BJ (cell line): Measurements from ENCODE around the gene SRP54. TPM values are rescaled to one million over a fixed set of nuclear protein-coding genes. Genes with fewer than 3 reads are reported as not detected.

Experiments
- CTCF ChIA-PET: fragments of 350-600 bp; formaldehyde crosslinking; extraction: SDS; loops from one replicate; lab custom pipeline; 2021; ENCODE audit warnings: antibody characterized with exemption, inconsistent platforms; lab: Yijun Ruan, JAX
- POLR2A ChIA-PET: fragments of 300-600 bp; sonication (Branson Sonifier 250); formaldehyde crosslinking; extraction: SDS; loops from one replicate; lab custom pipeline; 2021; ENCODE audit warnings: antibody characterized with exemption; lab: Charles Lee
- DNase-seq: peaks from one replicate; pipeline ENCODE4 v3.0.0-alpha.2; 2011; ENCODE audit warnings: low read depth
- H3K27me3 ChIP-seq: 2 replicates; pipeline ENCODE4 v1.6.0; 2011; ENCODE audit warnings: low read length; ENCODE audit not compliant: control insufficient read depth, insufficient read depth
- H3K36me3 ChIP-seq: 2 replicates; pipeline ENCODE4 v1.5.1; 2011; ENCODE audit warnings: low read length; ENCODE audit not compliant: control insufficient read depth, insufficient read depth
- H3K4me3 ChIP-seq: 2 replicates; pipeline ENCODE4 v1.5.1; 2011; ENCODE audit warnings: low read depth, mild to moderate bottlenecking, control low read depth, low read length
- polyA plus RNA-seq: library from polyadenylated mRNA; depleted of rRNA; stranded (reverse); fragments of >200 nt; gene quantifications from 2 replicates; pipeline ENCODE4 v1.2.3, GENCODE V29; 2011
- TF ChIP-seq, protein P1 (sequence below): IDR thresholded peaks from 2 replicates; pipeline ENCODE4 v1.5.1; 2011; ENCODE audit warnings: low read depth, mild to moderate bottlenecking, control low read depth, inconsistent platforms, low read length, moderate library complexity; ENCODE audit not compliant: insufficient read depth

The SRP54 gene
- polyA plus RNA-seq, 1 experiment: 25.6 TPM

GRCh38 chr14:34970665-34971064 lies 12.1 kb upstream of the SRP54 start:
- no peak for DNase-seq
- Histone ChIP-seq H3K4me3 (no peak overlapping the region), H3K27me3 (no peaks in the 10 kb centered on the region), H3K36me3 (peaks cover 2% of the 10 kb centered on the region)
- ChIA-PET POLR2A (no interaction called here), CTCF (no interaction called here)
- TF ChIP-seq, protein P1, sequence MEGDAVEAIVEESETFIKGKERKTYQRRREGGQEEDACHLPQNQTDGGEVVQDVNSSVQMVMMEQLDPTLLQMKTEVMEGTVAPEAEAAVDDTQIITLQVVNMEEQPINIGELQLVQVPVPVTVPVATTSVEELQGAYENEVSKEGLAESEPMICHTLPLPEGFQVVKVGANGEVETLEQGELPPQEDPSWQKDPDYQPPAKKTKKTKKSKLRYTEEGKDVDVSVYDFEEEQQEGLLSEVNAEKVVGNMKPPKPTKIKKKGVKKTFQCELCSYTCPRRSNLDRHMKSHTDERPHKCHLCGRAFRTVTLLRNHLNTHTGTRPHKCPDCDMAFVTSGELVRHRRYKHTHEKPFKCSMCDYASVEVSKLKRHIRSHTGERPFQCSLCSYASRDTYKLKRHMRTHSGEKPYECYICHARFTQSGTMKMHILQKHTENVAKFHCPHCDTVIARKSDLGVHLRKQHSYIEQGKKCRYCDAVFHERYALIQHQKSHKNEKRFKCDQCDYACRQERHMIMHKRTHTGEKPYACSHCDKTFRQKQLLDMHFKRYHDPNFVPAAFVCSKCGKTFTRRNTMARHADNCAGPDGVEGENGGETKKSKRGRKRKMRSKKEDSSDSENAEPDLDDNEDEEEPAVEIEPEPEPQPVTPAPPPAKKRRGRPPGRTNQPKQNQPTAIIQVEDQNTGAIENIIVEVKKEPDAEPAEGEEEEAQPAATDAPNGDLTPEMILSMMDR: no peak

DNA sequence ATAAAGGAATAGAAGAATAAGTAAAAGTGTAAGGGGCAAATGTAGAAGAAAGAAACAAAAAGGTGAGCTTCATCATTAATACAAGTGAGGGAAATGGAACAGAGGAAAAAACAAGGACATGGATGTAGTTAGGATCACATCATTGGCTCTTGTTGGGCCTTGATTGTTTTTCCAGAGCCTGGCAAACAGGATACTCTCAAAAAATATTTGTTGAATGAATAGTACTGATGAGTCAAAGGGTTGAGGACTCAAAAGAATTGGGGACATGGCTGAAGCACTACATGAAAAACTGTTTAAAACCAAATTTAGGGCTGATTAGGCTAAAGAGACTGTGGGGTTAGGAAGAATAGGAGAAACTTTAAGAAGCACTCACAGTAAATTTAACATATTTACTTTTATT lies 11.4 kb upstream of the SRP54 start:
- Histone ChIP-seq H3K36me3 (peaks cover 2% of the 10 kb centered on the region), H3K27me3 (no peaks in the 10 kb centered on the region), H3K4me3 (no peak overlapping the region)
- ChIA-PET CTCF (interaction anchor here (1.1 kb wide), 1 partner anchor 10 kb away, joined by 7 read pairs; no protein-coding TSS in a partner anchor), POLR2A (no interaction called here)
- no peak for DNase-seq
- TF ChIP-seq, protein P1: no peak

GRCh38 chr14:34971801-34972200 lies 11.0 kb upstream of the SRP54 start:
- POLR2A ChIA-PET: no interaction called here
- TF ChIP-seq, protein P1: no peak
- DNase-seq: no peak
- Histone ChIP-seq H3K4me3 (no peak overlapping the region), H3K36me3 (peaks cover 2% of the 10 kb centered on the region), H3K27me3 (no peaks in the 10 kb centered on the region)
- CTCF ChIA-PET: interaction anchor here (1.1 kb wide), 1 partner anchor 9 kb away, joined by 7 read pairs; no protein-coding TSS in a partner anchor

DNA sequence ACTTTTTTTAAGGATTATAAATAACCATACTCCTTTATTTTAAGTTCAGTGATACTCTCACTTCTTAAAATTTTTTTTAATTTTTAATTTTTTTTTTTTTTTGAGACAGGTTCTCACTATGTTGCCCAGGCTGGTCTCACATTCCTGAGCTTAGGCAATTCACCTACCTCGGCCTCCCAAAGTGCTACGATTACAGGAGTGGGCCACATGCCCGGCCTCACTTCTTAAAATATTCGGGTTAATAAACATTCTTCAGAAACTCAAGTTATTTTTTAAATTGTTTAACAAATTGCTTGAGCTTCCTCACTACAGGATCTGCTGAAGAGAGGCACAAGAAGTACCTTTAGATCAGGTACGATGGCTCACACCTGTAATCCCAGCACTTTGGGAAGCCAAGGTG lies 4.3 kb upstream of the SRP54 start:
- CTCF ChIA-PET: no interaction called here

GRCh38 chr14:34980337-34980900 lies 2.4 kb upstream of the SRP54 start:
- DNase-seq: no peak
- ChIA-PET CTCF (interaction anchor here (1.3 to 2.2 kb wide), 4 partner anchors 9 to 308 kb away, joined by 4 to 7 read pairs (median 6); no protein-coding TSS in a partner anchor), POLR2A (interaction anchor here (0.6 kb wide), 1 partner anchor 366 kb away, joined by 3 read pairs; no protein-coding TSS in a partner anchor)
- TF ChIP-seq, protein P1: no peak
- Histone ChIP-seq H3K4me3 (peak overlapping the region; percentile 53), H3K36me3 (no peaks in the 10 kb centered on the region), H3K27me3 (no peaks in the 10 kb centered on the region)

More for the DNA sequence above, 4.3 kb upstream of the SRP54 start:
- Histone ChIP-seq H3K4me3 (no peak overlapping the region), H3K36me3 (no peaks in the 10 kb centered on the region), H3K27me3 (no peaks in the 10 kb centered on the region)
- POLR2A ChIA-PET: no interaction called here
- DNase-seq: no peak
- TF ChIP-seq, protein P1: no peak
